DOHH2 (cell line): ENCODE results near the gene NCBP2.
A peak's percentile ranks its signal among the peaks of the same experiment; 100 is the strongest.

Experiments
- H3F3A ChIP-seq: fragments of 200-600 bp; sonication (generic), shearing (Covaris generic); 2 replicates; pipeline ENCODE4 v1.6.0; 2016; ENCODE audit warnings: antibody characterized with exemption, mild to moderate bottlenecking; ENCODE audit not compliant: control insufficient read depth, insufficient read depth
- H3K27ac ChIP-seq: fragments of 200-600 bp; sonication (generic); 2 replicates; pipeline ENCODE4 v1.5.1; 2014; ENCODE audit warnings: low read depth, mild to moderate bottlenecking, low read length, moderate library complexity
- H3K27me3 ChIP-seq: fragments of 200-600 bp; sonication (generic); 2 replicates; pipeline ENCODE4 v1.6.1; 2014; ENCODE audit warnings: mild to moderate bottlenecking, low read length, mixed read lengths; ENCODE audit not compliant: control insufficient read depth
- H3K36me3 ChIP-seq: fragments of 200-600 bp; sonication (generic); 2 replicates; pipeline ENCODE4 v1.6.1; 2014; ENCODE audit warnings: mild to moderate bottlenecking, low read length, moderate library complexity, mixed read lengths; ENCODE audit not compliant: control insufficient read depth
- H3K4me1 ChIP-seq: fragments of 200-600 bp; sonication (generic); 2 replicates; pipeline ENCODE4 v1.6.1; 2014; ENCODE audit warnings: mild to moderate bottlenecking, low read length, mixed read lengths; ENCODE audit not compliant: control insufficient read depth
- H3K4me2 ChIP-seq: fragments of 200-600 bp; sonication (generic); 2 replicates; pipeline ENCODE4 v1.6.0; 2014; ENCODE audit warnings: mild to moderate bottlenecking, low read length, moderate library complexity
- H3K4me3 ChIP-seq: fragments of 200-600 bp; sonication (generic); 2 replicates; pipeline ENCODE4 v1.5.1; 2014; ENCODE audit warnings: mild to moderate bottlenecking, low read length, mixed read lengths
- H3K79me2 ChIP-seq: fragments of 200-600 bp; sonication (generic); 2 replicates; pipeline ENCODE4 v1.6.1; 2014; ENCODE audit warnings: mild to moderate bottlenecking, low read length, mixed read lengths; ENCODE audit not compliant: control insufficient read depth
- H3K9me2 ChIP-seq: fragments of 200-600 bp; sonication (generic); replicated peaks from 2 replicates; pipeline ENCODE4 v1.6.1; 2014; ENCODE audit warnings: mild to moderate bottlenecking, low read length, mixed read lengths; ENCODE audit not compliant: control insufficient read depth
- H3K9me3 ChIP-seq: fragments of 200-600 bp; sonication (generic); 2 replicates; pipeline ENCODE4 v1.6.1; 2014; ENCODE audit warnings: antibody characterized with exemption, low read length, mixed read lengths; ENCODE audit not compliant: control insufficient read depth, insufficient read depth
- H4K20me1 ChIP-seq: fragments of 200-600 bp; sonication (generic); 2 replicates; pipeline ENCODE4 v1.6.0; 2014; ENCODE audit warnings: low read depth, mild to moderate bottlenecking, antibody characterized with exemption, low read length, moderate library complexity; ENCODE audit not compliant: control insufficient read depth, insufficient read depth
- EZH2phosphoT487 ChIP-seq: fragments of 200-600 bp; sonication (generic); IDR thresholded peaks from 2 replicates; pipeline ENCODE4 v1.6.1; 2017; ENCODE audit warnings: borderline replicate concordance, mild to moderate bottlenecking, antibody characterized with exemption, low read length, moderate library complexity, mixed read lengths
- TF ChIP-seq, protein P1 (sequence below): fragments of 200-600 bp; sonication (generic); IDR thresholded peaks from one replicate; pipeline ENCODE4 v1.5.1; 2014; ENCODE audit warnings: antibody characterized with exemption, mild to moderate bottlenecking, low read depth, low read length; ENCODE audit not compliant: poor library complexity, severe bottlenecking

NCBP2 gene

DNA sequence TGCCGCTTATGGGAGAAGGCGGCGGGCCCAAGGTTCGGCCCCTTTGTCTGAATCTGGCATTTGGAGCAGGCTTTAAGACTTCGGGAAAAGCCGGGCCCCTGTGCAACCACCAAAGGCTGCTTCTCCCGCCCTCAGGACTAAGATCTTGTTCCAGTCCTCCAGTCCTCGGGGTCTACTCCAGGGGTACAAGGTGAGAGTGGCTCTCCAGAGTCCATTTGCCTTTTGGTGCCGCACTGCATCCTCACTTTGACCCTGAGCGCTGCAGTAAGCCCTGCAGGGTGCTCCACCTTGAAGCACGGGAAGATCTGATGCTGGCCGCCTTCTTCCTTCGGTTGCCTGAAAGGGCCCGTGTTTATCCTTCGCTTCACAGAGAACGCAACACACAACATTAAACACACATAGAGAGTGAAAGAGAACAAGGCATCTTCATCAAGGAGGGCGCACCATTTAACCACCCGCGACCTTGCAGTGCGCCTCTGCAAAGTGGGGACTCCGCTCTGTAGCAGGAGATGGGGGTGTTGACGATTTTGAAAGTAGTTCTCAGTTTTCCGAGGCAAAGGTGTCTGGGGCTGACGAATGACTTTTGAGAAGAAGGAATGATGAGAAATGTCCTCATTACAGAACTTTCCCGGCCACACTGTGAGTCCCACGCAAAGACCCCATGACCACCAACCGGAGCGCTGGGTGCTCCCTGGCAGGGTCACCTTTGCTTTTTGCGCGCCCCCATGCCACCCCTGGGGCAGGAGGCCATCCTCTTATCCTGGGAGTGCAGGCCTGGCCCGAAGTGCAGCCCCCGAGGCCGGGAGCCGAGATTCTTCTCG, 25.3 kb upstream of the NCBP2 start:
- peaks cover 23% of the 10 kb centered on the region for H3K27me3 ChIP-seq
- no peaks in the 10 kb centered on the region for H3F3A ChIP-seq
- peak overlapping the region; percentile 77 for H3K4me2 ChIP-seq
- no peak overlapping the region for H3K27ac ChIP-seq
- H3K4me1 ChIP-seq, result peaks cover 17% of the 10 kb centered on the region
- H3K4me3 ChIP-seq, result peak overlapping the region; percentile 67
- no peaks in the 10 kb centered on the region for H3K9me3 ChIP-seq
- H3K36me3 ChIP-seq, result no peaks in the 10 kb centered on the region
- H3K9me2 ChIP-seq, result no peaks in the 10 kb centered on the region
- no peaks in the 10 kb centered on the region for H3K79me2 ChIP-seq
- TF ChIP-seq, protein P1, sequence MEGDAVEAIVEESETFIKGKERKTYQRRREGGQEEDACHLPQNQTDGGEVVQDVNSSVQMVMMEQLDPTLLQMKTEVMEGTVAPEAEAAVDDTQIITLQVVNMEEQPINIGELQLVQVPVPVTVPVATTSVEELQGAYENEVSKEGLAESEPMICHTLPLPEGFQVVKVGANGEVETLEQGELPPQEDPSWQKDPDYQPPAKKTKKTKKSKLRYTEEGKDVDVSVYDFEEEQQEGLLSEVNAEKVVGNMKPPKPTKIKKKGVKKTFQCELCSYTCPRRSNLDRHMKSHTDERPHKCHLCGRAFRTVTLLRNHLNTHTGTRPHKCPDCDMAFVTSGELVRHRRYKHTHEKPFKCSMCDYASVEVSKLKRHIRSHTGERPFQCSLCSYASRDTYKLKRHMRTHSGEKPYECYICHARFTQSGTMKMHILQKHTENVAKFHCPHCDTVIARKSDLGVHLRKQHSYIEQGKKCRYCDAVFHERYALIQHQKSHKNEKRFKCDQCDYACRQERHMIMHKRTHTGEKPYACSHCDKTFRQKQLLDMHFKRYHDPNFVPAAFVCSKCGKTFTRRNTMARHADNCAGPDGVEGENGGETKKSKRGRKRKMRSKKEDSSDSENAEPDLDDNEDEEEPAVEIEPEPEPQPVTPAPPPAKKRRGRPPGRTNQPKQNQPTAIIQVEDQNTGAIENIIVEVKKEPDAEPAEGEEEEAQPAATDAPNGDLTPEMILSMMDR, result no peak
- TF ChIP-seq EZH2phosphoT487, result no peak
- no peaks in the 10 kb centered on the region for H4K20me1 ChIP-seq

DNA sequence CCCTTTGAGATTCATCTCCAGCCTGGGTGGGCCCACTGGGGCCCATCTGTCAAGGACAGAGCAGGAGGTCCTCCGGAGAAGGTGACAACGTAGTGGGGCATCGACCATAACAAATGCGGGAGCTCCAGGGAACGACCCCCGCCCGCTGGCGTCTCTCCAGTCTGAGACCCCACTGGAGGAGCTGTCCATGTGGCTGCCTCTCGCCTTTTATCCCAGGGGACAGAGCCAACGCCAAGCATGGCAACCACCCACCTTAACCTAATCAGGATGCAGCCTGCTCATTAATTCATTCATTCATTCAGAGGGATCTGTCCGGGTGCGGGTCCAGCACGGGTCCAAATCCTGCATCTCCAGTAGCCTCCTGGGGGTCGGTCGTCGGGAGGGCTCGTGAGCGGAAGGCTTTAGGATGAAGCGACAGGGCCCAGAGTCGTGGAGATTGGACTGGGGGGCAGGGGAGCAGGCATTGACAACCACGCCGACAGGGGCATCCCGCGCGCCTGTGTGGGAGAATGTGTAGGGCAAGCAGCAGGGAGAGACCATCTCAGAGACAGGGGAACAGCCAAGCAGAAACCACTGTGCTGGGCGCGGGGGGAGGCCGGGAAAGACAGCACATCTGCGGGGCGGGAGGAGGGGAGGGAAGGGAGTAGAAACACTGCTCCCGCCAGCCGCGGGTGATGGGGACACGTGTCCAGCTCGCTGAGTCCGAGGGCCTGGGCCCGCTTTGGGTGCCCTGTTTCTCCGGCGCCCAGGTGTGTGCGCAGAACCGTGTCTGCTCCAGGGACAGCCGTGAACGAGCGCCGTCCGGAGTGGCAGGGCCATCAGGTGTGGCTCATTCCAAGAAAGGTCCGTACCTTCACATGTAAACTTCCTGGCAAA, 24.4 kb upstream of the NCBP2 start:
- H3K27ac ChIP-seq, result no peak overlapping the region

GRCh38 chr3:196965804-196966173, 23.5 kb upstream of the NCBP2 start:
- Histone ChIP-seq H3K9me2 (no peaks in the 10 kb centered on the region), H4K20me1 (no peaks in the 10 kb centered on the region), H3K27me3 (peaks cover 18% of the 10 kb centered on the region), H3K9me3 (no peaks in the 10 kb centered on the region), H3K36me3 (no peaks in the 10 kb centered on the region), H3K4me2 (no peak overlapping the region), H3K27ac (no peak overlapping the region), H3K4me3 (no peak overlapping the region), H3K79me2 (no peaks in the 10 kb centered on the region), H3F3A (no peaks in the 10 kb centered on the region), H3K4me1 (peaks cover 20% of the 10 kb centered on the region)
- TF ChIP-seq EZH2phosphoT487, result no peak
- TF ChIP-seq, protein P1, result no peak

More for the DNA sequence above, 24.4 kb upstream of the NCBP2 start:
- H3K4me1 ChIP-seq, result peaks cover 20% of the 10 kb centered on the region
- no peak overlapping the region for H3K4me2 ChIP-seq
- H3K79me2 ChIP-seq, result no peaks in the 10 kb centered on the region
- no peaks in the 10 kb centered on the region for H3K9me2 ChIP-seq
- H3K9me3 ChIP-seq, result no peaks in the 10 kb centered on the region
- no peaks in the 10 kb centered on the region for H3K36me3 ChIP-seq
- H3K27me3 ChIP-seq, result peaks cover 23% of the 10 kb centered on the region
- TF ChIP-seq, protein P1, result no peak
- TF ChIP-seq EZH2phosphoT487, result no peak
- H4K20me1 ChIP-seq, result no peaks in the 10 kb centered on the region
- no peak overlapping the region for H3K4me3 ChIP-seq
- H3F3A ChIP-seq, result no peaks in the 10 kb centered on the region
